ENCODE results near the gene GRK2. TPM values are rescaled to one million over a fixed set of nuclear protein-coding genes. Genes with fewer than 3 reads are reported as not detected.

Gene GRK2
- 27.9 to 44.6 TPM (median 42.9 TPM) in 5 replicates for total RNA-seq (2022; extraction: Qiagen RNA extraction)

DNA sequence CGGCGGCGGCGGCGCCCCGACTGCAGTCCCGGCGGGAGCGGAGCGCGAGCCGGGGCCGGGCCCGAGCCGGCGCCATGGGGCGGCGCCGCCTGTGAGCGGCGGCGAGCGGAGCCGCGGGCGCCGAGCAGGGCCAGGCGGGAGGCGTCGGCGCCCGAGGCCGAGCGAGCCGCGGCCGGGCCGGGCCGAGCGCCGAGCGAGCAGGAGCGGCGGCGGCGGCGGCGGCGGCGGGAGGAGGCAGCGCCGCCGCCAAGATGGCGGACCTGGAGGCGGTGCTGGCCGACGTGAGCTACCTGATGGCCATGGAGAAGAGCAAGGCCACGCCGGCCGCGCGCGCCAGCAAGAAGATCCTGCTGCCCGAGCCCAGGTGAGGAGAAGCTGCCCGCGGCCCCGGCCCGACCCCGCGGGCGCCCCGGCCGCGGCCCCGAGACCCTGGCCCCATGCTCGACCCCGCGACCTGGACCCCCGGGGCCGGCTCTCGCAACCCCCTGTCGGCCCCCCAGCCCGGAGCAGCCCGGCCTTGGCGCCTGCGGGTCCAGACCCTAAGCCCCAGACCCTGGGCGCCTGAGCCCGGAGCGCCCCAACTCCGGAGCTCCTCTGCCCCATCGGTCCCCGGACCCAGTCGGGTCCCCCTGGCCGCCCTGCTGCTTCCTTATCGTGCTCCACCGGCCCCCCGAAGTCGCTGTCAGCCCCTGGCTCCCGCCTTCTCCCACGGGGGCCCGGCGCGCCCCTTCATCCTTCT, at the start of gene GRK2:
GRK2 (plus strand) TSS at position 25 of the 739 bp plus-strand sequence; CDS start at position 252, 227 bp downstream.

DNA sequence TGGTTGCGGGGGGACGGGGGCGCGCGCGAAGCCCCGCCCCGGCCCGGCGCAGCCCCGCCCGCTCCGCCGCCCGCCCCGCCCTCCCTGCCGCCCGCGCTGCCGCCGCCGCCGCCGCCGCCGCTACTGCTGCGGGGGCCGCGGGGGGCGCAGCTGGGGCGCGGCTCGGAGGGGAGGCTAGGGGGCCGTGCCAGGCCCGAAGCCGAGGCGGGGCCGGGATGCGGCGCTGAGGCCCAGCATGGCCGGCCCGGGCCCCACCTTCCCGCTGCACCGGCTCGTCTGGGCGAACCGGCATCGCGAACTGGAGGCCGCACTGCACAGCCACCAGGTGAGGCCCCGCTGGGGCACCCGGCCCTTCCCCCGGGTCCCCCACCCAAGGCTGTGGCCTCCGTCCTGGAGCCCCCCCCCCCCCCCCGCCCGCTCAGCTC, 23.0 kb downstream of the GRK2 start, which contains the start of gene ANKRD13D:
ANKRD13D (plus strand) TSS at position 78 of the 425 bp plus-strand sequence; CDS start at position 236, 158 bp downstream.

DNA sequence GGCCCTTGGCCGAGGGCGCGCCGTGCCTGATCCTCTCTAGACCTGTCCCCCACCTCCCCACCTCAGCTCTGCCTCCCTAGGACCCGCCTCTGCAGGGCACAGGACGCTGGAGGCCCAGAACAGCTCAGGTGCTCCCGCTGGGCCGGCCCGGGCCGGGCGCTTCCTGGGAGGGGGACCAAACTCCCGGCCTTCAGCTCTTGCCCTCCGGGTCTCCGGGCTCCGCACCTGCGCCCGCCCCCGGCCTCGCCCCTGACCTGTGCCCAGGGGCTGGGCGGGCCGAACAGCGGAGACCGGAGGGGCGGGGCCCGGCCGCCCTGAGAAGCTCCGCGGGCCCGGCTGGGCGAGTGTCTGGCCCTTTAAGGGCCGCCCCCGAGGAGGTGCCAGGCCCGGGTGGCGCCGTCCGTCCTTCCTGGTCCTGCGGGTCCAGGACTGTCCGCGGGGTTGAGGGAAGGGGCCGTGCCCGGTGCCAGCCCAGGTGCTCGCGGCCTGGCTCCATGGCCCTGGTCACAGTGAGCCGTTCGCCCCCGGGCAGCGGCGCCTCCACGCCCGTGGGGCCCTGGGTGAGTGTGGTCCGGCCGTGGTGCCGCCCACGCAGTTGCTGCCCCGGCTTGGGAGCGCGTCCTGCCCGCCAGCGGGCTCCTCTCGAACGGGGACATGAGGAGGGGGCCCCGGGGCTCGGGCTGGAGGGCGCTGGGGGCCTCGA, 37.0 kb downstream of the GRK2 start, which contains the start of gene SSH3:
SSH3 (plus strand) TSS at position 399 of the 703 bp plus-strand sequence; CDS start at position 495, 96 bp downstream.

Other genes starting within 250 kb of the GRK2 start
- gene SYT12, start 243.3 kb upstream of the GRK2 start, total RNA-seq (2022; extraction: Qiagen RNA extraction) = 11.2 to 18.6 TPM (median 16.8 TPM) in 5 replicates
- 32.6 to 51.6 TPM (median 47.3 TPM) in 5 replicates for gene RHOD, start 209.6 kb upstream of the GRK2 start, total RNA-seq (2022; extraction: Qiagen RNA extraction)
- gene KDM2A, start 147.2 kb upstream of the GRK2 start, total RNA-seq (2022; extraction: Qiagen RNA extraction) = 43.2 to 50.1 TPM (median 46.9 TPM) in 5 replicates
- 21.4 to 32.0 TPM (median 26.8 TPM) in 5 replicates for gene ANKRD13D, start 22.8 kb downstream of the GRK2 start, total RNA-seq (2022; extraction: Qiagen RNA extraction)
- gene SSH3, start 37.1 kb downstream of the GRK2 start, total RNA-seq (2022; extraction: Qiagen RNA extraction) = 17.1 to 29.0 TPM (median 27.3 TPM) in 5 replicates
- 196 to 263 TPM (median 258 TPM) in 5 replicates for gene POLD4, start 87.1 kb downstream of the GRK2 start, total RNA-seq (2022; extraction: Qiagen RNA extraction)
- 39.1 to 53.1 TPM (median 45.3 TPM) in 5 replicates for gene CLCF1, start 107.1 kb downstream of the GRK2 start, total RNA-seq (2022; extraction: Qiagen RNA extraction)
- 22.1 to 40.0 TPM (median 36.1 TPM) in 5 replicates for gene RAD9A, start 125.5 kb downstream of the GRK2 start, total RNA-seq (2022; extraction: Qiagen RNA extraction)
- 269 to 296 TPM (median 294 TPM) in 5 replicates for gene PPP1CA, start 135.4 kb downstream of the GRK2 start, total RNA-seq (2022; extraction: Qiagen RNA extraction)
- 0.10 to 0.12 TPM (median 0.10 TPM) in 4 of 5 replicates, not detected in the other for gene TBC1D10C, start 137.6 kb downstream of the GRK2 start, total RNA-seq (2022; extraction: Qiagen RNA extraction)
- 0.09 to 0.29 TPM (median 0.21 TPM) in 5 replicates for gene CARNS1, start 149.2 kb downstream of the GRK2 start, total RNA-seq (2022; extraction: Qiagen RNA extraction)
- gene RPS6KB2, start 162.0 kb downstream of the GRK2 start, total RNA-seq (2022; extraction: Qiagen RNA extraction) = 42.9 to 52.1 TPM (median 51.2 TPM) in 5 replicates
- gene PTPRCAP, start 171.2 kb downstream of the GRK2 start, total RNA-seq (2022; extraction: Qiagen RNA extraction) = 0.24 to 0.42 TPM (median 0.32 TPM) in 5 replicates
- 57.1 to 64.4 TPM (median 61.3 TPM) in 5 replicates for gene CORO1B, start 177.0 kb downstream of the GRK2 start, total RNA-seq (2022; extraction: Qiagen RNA extraction)
- 0.07 TPM in 1 of 5 replicates, not detected in the others for gene GPR152, start 186.3 kb downstream of the GRK2 start, total RNA-seq (2022; extraction: Qiagen RNA extraction)
- gene CABP4, start 188.9 kb downstream of the GRK2 start, total RNA-seq (2022; extraction: Qiagen RNA extraction) = 0.03 TPM in 1 of 5 replicates, not detected in the others
- 43.5 to 66.7 TPM (median 63.8 TPM) in 5 replicates for gene TMEM134, start 202.8 kb downstream of the GRK2 start, total RNA-seq (2022; extraction: Qiagen RNA extraction)
- 44.3 to 53.1 TPM (median 48.4 TPM) in 5 replicates for gene AIP, start 216.6 kb downstream of the GRK2 start, total RNA-seq (2022; extraction: Qiagen RNA extraction)
- gene PITPNM1, start 238.9 kb downstream of the GRK2 start, total RNA-seq (2022; extraction: Qiagen RNA extraction) = 38.9 to 60.0 TPM (median 53.9 TPM) in 5 replicates
- gene CDK2AP2, start 241.7 kb downstream of the GRK2 start, total RNA-seq (2022; extraction: Qiagen RNA extraction) = 67.0 to 97.8 TPM (median 95.2 TPM) in 5 replicates

Measured in A549 treated with CORT108297 at 1 μM for 4 hours (cell line).